Effector memory CD8-positive, alpha-beta T cell (primary cell): ENCODE results near the gene RHEB.
A peak's percentile ranks its signal among the peaks of the same experiment; 100 is the strongest.

ENCODE experiments used
- ATAC-seq: fragments of 150-1000 bp; cut with Tn5 transposase; replicated peaks from 2 replicates; pipeline ENCODE4 v1.10.0; 2021; ENCODE audit warnings: mild to moderate bottlenecking, moderate library complexity
- DNase-seq, 3 experiments: peaks; one replicate each; pipeline ENCODE4 v3.0.0; 2021
- H3K27ac Mint-ChIP-seq, 2 donors: one replicate each; pipeline ENCODE4 v1.8.0; 2022; ENCODE audit warnings: mild to moderate bottlenecking in 2 of 2, mixed read lengths in 2 of 2, moderate library complexity in 2 of 2
- H3K27me3 Mint-ChIP-seq, 2 donors: one replicate each; pipeline ENCODE4 v1.8.0; 2022; ENCODE audit warnings: mixed read lengths in 2 of 2
- H3K36me3 Mint-ChIP-seq: one replicate; pipeline ENCODE4 v1.8.0; 2022; ENCODE audit warnings: mild to moderate bottlenecking, moderate library complexity, mixed read lengths; ENCODE audit not compliant: insufficient read depth
- H3K4me1 Mint-ChIP-seq, 2 donors: one replicate each; pipeline ENCODE4 v1.8.0; 2022; ENCODE audit warnings: low read depth in 2 of 2, mixed read lengths in 2 of 2
- H3K4me3 Mint-ChIP-seq, 2 donors: one replicate each; pipeline ENCODE4 v1.8.0; 2022; ENCODE audit warnings: mild to moderate bottlenecking in 2 of 2, mixed read lengths in 2 of 2, moderate library complexity in 2 of 2
- H3K9me3 Mint-ChIP-seq, 2 donors: one replicate each; pipeline ENCODE4 v1.8.0; 2022; ENCODE audit warnings: mixed read lengths in 2 of 2

Gene RHEB

DNA sequence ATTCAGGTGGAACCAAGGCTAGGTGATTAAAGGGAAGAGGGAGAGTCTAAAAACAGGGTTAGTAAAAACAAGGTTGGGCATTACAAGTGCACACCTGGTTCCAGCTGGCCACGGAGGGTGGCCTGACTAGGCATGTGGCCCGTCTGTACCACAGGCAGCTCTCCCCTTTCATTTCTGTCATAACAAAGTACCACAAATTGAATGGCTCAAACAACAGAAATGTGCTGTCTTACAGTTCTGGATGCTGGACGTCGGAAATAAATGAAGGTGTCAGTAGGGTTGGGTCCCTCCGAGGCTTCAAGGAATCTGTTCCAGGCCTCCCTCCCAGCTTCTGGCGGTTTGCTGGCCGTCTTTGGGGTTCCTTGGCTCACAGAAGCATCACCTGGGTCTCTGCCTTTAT, 96.5 kb downstream of the RHEB start:
- DNase-seq (no peak), ATAC-seq (no peak)
- Mint-ChIP-seq H3K36me3 (no peaks in the 10 kb centered on the region), H3K4me1 (peaks cover 3 to 6% of the 10 kb centered on the region in 2 donors), H3K27me3 (peaks cover 16 to 19% of the 10 kb centered on the region in 2 donors), H3K4me3 (no peak overlapping the region), H3K9me3 (peaks cover 0 to 6% of the 10 kb centered on the region in 2 donors), H3K27ac (no peak overlapping the region)

DNA sequence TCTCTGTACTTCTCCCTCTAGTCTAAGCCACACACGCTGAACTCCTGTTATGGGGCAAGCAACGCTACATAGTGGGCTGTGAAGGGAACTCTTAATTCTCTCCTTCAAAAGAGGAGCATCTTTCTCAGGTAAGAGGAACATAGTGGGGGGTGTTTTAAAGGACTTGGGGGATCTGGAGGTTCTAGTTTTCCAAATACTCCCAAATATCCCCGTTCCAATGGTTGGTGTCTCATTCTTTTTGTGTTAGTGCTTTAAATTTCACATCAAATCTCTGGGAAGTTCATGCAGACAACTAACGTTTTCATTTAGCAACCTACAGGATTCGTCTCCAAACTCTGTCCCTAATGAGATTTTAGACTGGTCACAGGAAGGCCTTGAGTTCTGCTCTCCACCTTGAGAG, 97.5 kb downstream of the RHEB start:
- Mint-ChIP-seq H3K4me1 (no peaks in the 10 kb centered on the region), H3K9me3 (peaks cover 0 to 6% of the 10 kb centered on the region in 2 donors), H3K4me3 (no peak overlapping the region), H3K27me3 (peaks cover 16 to 22% of the 10 kb centered on the region in 2 donors), H3K36me3 (no peaks in the 10 kb centered on the region), H3K27ac (peak overlapping the region in 1 of 2 donors; percentile 11)
- DNase-seq (no peak), ATAC-seq (no peak)

DNA sequence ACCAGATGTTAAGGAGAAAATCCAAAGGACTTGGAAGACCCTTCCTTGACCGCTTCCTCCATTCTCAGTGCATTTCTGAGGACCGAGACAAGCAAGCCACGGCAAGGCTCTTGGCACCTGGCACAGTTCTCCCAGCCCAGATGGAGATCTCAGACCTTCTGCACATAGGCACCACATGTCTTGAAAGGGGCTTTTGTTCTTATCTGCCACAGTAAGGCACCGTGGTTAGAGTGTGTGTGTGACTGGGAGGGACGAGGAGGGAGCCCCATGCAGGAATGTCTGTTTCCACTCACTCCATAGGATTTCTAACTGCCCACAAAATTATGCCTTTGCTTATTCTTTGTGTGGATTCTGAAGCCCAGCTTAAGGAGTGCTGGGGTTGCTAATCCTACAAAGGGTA, 99.6 kb downstream of the RHEB start:
- no peaks in the 10 kb centered on the region for H3K36me3 Mint-ChIP-seq
- no peak for ATAC-seq
- H3K9me3 Mint-ChIP-seq: peaks cover 0 to 6% of the 10 kb centered on the region in 2 donors
- H3K27ac Mint-ChIP-seq: no peak overlapping the region
- H3K27me3 Mint-ChIP-seq: peaks cover 16 to 29% of the 10 kb centered on the region in 2 donors
- peaks cover 0 to 6% of the 10 kb centered on the region in 2 donors for H3K4me1 Mint-ChIP-seq
- no peak for DNase-seq
- no peak overlapping the region for H3K4me3 Mint-ChIP-seq

DNA sequence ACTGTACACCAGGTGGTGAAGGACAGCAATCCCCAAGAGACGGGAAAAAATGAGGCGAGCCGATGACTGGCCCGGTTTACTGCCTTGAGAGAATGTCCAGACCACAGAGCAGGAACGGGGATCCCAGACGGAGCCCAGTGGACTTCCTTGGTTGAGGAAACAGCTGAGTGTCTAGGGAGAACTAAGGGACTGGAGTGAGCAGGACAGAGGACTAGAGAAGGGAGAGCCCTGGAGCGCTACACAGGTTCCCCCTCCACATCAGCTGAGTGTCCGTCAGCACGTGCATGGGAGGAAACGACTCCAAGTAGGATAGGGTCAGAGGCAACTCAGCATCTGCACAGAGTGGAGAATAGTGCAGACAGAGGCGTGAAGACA, 102.8 kb downstream of the RHEB start:
- Mint-ChIP-seq H3K36me3 (peaks cover 7% of the 10 kb centered on the region), H3K4me1 (peaks cover 9 to 19% of the 10 kb centered on the region in 2 donors), H3K4me3 (no peak overlapping the region), H3K27me3 (peaks cover 23 to 30% of the 10 kb centered on the region in 2 donors), H3K27ac (no peak overlapping the region), H3K9me3 (peaks cover 0 to 6% of the 10 kb centered on the region in 2 donors)
- ATAC-seq (no peak), DNase-seq (no peak)

DNA sequence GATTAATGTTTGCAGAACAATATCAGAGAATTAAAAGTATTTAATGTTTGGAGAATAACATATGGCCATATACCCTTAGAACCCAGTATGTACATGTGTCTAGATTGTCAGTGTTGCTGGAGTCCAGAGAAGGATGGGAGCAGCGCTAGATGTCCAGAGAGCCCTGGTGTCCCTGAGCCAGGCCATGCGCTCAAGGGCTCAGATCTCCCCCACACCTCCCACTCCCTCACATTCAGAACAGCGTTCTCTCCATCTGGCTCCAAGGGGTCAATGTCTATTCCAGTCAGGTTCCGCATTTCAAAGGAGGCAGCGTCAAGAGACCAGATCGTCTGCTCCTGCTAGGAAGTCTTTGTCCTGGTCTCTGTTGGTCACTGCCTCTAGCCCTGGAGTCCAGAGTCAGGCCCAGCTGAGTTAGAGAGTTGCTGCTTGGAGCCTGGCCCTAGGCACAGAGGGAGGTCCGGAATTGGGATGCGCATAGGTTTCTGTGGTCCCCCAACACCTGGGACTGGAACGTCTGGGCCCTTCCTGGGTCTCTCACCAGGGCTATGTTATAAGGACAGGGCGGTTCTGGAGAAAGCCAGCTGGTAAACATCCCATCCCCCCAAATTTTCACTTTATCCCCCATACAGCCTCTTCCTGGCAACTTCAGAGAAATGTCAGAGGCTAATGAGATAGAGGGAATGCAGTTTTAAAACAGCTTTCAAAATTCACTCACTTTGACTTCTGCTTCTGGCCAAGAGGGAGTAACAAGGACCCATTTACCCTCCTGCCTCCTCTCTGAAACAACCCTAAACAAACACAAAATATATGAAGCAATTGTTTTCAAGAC, 103.4 kb downstream of the RHEB start:
- H3K27me3 Mint-ChIP-seq: peaks cover 19 to 31% of the 10 kb centered on the region in 2 donors
- DNase-seq (no peak), ATAC-seq (no peak)
- H3K27ac Mint-ChIP-seq: no peak overlapping the region
- H3K36me3 Mint-ChIP-seq: peaks cover 13% of the 10 kb centered on the region
- H3K4me3 Mint-ChIP-seq: no peak overlapping the region
- H3K4me1 Mint-ChIP-seq: peaks cover 9 to 22% of the 10 kb centered on the region in 2 donors
- H3K9me3 Mint-ChIP-seq: peaks cover 0 to 6% of the 10 kb centered on the region in 2 donors
